HG02981 (cell line): ENCODE measurements around the gene AEBP1.

Experiments used
- ATAC-seq: cut with Tn5 transposase; IDR thresholded peaks from one replicate; pipeline ENCODE4 v1.9.1; 2021; ENCODE audit warnings: mild to moderate bottlenecking, moderate library complexity; ENCODE audit not compliant: unreplicated experiment

The AEBP1 gene

GRCh38 chr7:44102846-44103565 is 1.1 kb upstream of the AEBP1 start:
- ATAC-seq: no peak

GRCh38 chr7:44103566-44103922 is 601 bp upstream of the AEBP1 start:
- no peak for ATAC-seq

- ATAC-seq: no peak
Observed at GRCh38 chr7:44104860-44105771, 971 bp downstream of the AEBP1 start.

GRCh38 chr7:44105832-44106231 is 1.7 kb downstream of the AEBP1 start:
- ATAC-seq: no peak

- ATAC-seq: no peak
Observed at GRCh38 chr7:44106311-44107065, 2.3 kb downstream of the AEBP1 start.

GRCh38 chr7:44107116-44107960 is 3.2 kb downstream of the AEBP1 start:
- ATAC-seq: no peak

- no peak for ATAC-seq
Observed at GRCh38 chr7:44107961-44108767, 4.0 kb downstream of the AEBP1 start.

- ATAC-seq: no peak
Observed at GRCh38 chr7:44108768-44109750, 4.9 kb downstream of the AEBP1 start.

GRCh38 chr7:44109991-44110390 is 5.8 kb downstream of the AEBP1 start:
- no peak for ATAC-seq

- ATAC-seq: no peak
Observed at GRCh38 chr7:44110719-44111635, 6.8 kb downstream of the AEBP1 start.

- ATAC-seq: no peak
Observed at GRCh38 chr7:44111761-44112160, 7.6 kb downstream of the AEBP1 start.

- ATAC-seq: no peak
Observed at GRCh38 chr7:44112231-44112996, 8.3 kb downstream of the AEBP1 start.

- no peak for ATAC-seq
Observed at GRCh38 chr7:44112997-44113763, 9.0 kb downstream of the AEBP1 start.

- no peak for ATAC-seq
Observed at GRCh38 chr7:44113764-44114354, 9.7 kb downstream of the AEBP1 start.

- no peak for ATAC-seq
Observed at GRCh38 chr7:44114586-44115310, 10.6 kb downstream of the AEBP1 start.
